ENCODE results near the gene TPX2.
A peak's percentile ranks its signal among the peaks of the same experiment; 100 is the strongest.

TPX2 gene

DNA sequence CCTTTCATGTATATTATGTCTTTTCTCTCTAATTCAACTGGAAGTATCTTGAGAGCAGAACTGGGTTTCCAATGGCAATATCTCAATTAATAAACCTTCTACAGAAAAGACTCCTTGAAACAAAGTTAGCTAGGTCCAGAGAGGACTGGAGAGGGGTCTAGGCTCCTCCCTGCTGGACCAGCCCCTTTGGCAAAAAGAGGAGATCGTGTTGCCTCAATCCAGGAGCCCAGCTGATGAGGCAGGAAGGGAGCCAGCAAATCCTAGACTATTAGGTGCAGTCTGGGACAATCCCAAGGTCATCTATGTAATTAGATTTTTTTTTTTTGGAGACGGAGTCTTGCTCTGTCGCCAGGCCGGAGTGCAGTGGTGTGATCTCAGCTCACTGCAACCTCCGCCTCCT lies 38.3 kb upstream of the TPX2 start:
- H3K4me3 Mint-ChIP-seq: no peak overlapping the region
- H3K27ac Mint-ChIP-seq: peak overlapping the region; percentile 70
- H3K9me3 Mint-ChIP-seq: no peaks in the 10 kb centered on the region
- no peaks in the 10 kb centered on the region for H3K27me3 Mint-ChIP-seq (ENCODE audit: low read depth)
- DNase-seq (ENCODE audit: low spot score): no peak
- H3K36me3 Mint-ChIP-seq (ENCODE audit: low read depth): peaks cover 39% of the 10 kb centered on the region
- peaks cover 45% of the 10 kb centered on the region for H3K4me1 Mint-ChIP-seq (ENCODE audit: low read depth)

DNA sequence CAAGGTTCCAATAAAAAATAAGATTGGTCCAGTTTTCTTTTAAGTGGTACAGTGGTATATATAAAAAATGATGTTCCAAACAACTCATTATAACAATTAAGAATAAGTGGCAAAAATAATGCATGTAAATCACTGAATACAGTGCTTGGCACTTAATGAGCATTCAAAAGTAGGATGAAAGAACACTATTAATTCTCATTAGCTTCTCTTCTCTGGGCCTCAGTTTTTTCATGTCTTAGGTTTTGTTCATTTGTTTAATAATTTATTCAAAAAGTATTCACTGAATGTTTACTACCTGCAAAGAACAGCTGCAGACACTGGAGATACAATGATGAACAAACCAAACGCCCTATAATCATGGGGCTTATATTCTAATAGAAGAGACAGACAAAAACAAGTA lies 37.5 kb upstream of the TPX2 start:
- H3K4me3 Mint-ChIP-seq: no peak overlapping the region
- peaks cover 47% of the 10 kb centered on the region for H3K4me1 Mint-ChIP-seq (ENCODE audit: low read depth)

DNA sequence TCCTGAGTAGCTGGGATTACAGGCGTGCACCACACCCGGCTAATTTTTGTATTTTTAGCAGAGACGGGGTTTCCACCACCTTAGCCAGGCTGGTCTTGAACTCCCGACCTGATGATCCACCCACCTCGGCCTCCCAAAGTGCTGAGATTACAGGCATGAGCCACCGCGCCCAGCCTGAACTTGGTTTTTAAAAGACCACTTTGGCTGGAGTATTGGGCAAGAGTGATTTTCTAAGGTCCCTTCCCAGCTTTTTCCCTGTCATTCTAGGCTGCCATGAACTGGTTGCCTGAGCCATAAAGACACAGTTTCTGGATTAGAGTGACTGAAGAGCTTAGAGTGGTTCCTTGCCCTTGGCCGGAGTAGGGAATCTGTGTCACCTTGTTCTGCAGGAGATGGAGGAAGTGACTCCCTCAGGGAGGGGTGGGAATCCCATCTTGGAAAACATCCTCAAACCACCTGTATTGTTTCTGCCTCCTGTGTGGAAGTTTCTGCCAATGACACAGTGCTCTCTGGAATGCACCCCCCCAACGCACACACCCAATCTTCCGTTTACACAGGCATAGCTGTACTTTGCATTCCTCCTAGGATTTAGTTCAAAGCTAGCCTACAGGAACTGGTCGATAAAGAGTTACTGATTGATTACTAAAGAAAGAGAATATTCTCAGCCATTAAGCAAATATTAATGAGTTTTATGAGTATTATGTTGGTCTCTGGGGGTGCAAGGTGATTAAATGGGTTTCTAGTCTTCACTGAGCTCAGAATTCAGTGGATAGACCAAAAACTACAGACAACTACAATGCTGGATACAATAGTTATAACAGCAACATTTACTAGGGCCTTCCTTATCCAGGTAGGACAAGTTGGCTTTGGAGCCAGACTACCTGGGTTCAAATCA lies 34.6 kb upstream of the TPX2 start:
- no peak overlapping the region for H3K27ac Mint-ChIP-seq
- H3K27me3 Mint-ChIP-seq (ENCODE audit: low read depth): no peaks in the 10 kb centered on the region
- H3K4me1 Mint-ChIP-seq (ENCODE audit: low read depth): peaks cover 43% of the 10 kb centered on the region
- H3K4me3 Mint-ChIP-seq: no peak overlapping the region
- no peaks in the 10 kb centered on the region for H3K9me3 Mint-ChIP-seq
- H3K36me3 Mint-ChIP-seq (ENCODE audit: low read depth): peaks cover 60% of the 10 kb centered on the region
- no peak for DNase-seq (ENCODE audit: low spot score)

More for the DNA sequence above, 37.5 kb upstream of the TPX2 start:
- Mint-ChIP-seq H3K27ac (peak overlapping the region; percentile 37), H3K27me3 (ENCODE audit: low read depth) (no peaks in the 10 kb centered on the region), H3K9me3 (no peaks in the 10 kb centered on the region), H3K36me3 (ENCODE audit: low read depth) (peaks cover 46% of the 10 kb centered on the region)
- DNase-seq (ENCODE audit: low spot score): no peak

DNA sequence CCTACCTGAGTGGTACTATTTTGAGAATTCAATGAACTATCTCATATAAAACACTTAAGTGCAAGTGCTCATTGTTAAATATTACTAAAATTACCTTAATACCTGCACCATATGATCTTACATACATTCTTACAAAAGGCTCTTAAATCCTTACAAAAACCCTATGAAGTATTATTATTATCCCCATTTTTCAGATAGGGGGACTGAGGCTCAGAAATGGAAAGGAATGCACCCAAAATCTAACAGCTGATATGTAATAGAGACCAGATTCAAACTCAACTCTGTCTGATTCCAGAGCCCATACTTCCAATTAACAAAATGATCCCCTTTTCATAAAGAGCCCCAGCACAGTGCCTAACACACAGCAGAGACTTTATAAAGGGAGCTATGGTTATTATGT lies 33.9 kb upstream of the TPX2 start:
- H3K27ac Mint-ChIP-seq: no peak overlapping the region
- H3K36me3 Mint-ChIP-seq (ENCODE audit: low read depth): peaks cover 60% of the 10 kb centered on the region
- H3K27me3 Mint-ChIP-seq (ENCODE audit: low read depth): no peaks in the 10 kb centered on the region
- no peak overlapping the region for H3K4me3 Mint-ChIP-seq
- H3K4me1 Mint-ChIP-seq (ENCODE audit: low read depth): peaks cover 39% of the 10 kb centered on the region
- DNase-seq (ENCODE audit: low spot score): no peak
- no peaks in the 10 kb centered on the region for H3K9me3 Mint-ChIP-seq

DNA sequence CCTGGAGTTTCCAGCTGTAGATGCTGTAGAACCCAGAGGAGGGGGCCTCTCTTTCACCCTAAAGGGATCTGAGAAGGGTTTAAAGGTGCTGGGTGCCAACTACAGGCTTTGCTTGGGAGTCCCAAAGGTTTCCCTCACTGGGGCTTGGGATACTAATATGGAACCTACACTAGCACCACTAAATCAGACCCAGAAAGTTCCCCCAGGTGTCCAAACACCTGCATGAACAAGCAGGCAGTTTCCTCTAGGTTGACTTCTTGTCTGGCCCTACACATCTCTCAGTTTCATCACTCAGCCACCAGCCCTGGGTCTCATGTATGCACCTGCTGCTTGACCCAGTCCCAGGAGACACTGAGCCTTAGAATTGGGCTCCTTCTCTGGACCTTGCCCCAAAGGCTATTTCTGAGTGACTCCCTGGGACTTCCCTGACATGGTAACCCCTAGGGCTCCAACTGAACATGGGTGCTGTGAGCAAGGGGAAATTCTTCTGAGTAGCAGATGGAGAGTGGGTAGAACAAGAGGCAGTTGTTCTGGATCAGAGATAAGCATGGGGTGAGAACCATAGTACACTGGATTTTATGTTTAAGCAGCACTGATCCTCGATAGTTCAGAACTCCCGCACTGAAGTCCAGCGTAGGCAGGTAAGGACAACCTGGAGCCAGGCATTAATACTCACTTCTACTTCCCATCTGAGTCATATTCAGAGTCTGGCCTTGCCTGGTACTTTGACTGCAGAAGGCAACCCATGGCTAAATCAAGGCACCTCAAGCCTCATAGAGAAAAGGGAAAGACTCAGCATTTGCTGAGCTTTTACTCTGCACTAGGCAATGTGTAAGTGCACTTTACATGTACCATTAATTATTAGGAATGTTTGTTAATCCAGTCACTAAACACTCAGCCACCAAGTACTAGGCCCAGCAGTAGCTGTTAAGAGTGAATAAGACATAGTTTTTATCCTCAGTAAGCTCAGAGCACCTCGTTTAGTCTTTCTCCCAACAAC lies 33.2 kb upstream of the TPX2 start:
- Mint-ChIP-seq H3K9me3 (no peaks in the 10 kb centered on the region), H3K4me1 (ENCODE audit: low read depth) (peaks cover 34% of the 10 kb centered on the region), H3K36me3 (ENCODE audit: low read depth) (peaks cover 58% of the 10 kb centered on the region), H3K27me3 (ENCODE audit: low read depth) (no peaks in the 10 kb centered on the region), H3K27ac (no peak overlapping the region), H3K4me3 (no peak overlapping the region)
- DNase-seq (ENCODE audit: low spot score): no peak

DNA sequence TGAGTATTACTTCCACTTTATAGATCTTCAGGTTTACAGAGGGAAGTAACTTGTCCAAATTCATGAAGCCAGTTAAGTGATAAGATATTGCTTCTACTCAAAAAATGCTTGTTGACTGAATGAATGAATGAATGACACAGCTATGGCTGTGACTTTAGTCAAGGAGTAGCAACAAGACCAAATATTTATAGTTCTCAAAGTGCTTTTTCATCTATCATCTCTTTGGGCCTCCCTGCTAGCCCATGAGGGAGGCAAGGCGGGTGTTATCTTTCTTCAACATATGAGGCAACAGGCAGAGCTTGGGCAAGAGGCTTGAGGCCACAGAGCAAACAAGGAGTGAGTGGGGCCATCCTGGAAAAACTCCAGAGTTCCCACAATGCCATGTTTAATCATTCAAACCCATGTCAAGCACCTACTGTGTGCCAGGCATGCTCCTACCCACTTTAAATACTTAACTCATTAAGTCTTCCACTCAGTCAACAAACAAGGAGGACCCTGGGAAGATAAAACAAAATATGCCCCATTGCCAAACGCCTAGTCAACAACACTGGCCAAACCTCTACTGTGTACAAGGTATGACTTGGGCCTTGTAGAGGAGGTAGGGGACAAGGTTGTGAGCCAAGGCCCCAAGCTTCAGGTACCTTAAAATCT lies 32.4 kb upstream of the TPX2 start:
- H3K9me3 Mint-ChIP-seq: no peaks in the 10 kb centered on the region
- H3K27ac Mint-ChIP-seq: peak overlapping the region; percentile 26
- peaks cover 59% of the 10 kb centered on the region for H3K36me3 Mint-ChIP-seq (ENCODE audit: low read depth)
- no peak overlapping the region for H3K4me3 Mint-ChIP-seq
- no peak for DNase-seq (ENCODE audit: low spot score)
- H3K4me1 Mint-ChIP-seq (ENCODE audit: low read depth): peaks cover 40% of the 10 kb centered on the region
- no peaks in the 10 kb centered on the region for H3K27me3 Mint-ChIP-seq (ENCODE audit: low read depth)

DNA sequence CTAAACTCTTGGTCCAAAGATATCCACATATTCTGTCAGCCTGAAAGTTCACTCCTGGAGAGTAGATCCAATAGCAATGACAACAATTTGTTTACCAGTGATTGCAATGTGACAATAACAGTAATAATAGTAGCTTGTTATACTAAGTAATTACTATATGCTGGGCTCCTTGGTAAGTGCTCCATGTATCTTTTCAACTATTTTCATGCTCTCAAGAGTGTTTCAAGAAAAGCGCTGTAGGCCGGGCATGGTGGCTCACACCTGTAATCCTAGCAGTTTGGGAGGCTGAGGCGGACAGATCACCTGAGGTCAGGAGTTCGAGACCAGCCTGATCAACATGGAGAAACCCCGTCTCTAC lies 31.9 kb upstream of the TPX2 start:
- Mint-ChIP-seq H3K27ac (peak overlapping the region; percentile 26), H3K4me3 (no peak overlapping the region), H3K27me3 (ENCODE audit: low read depth) (no peaks in the 10 kb centered on the region), H3K36me3 (ENCODE audit: low read depth) (peaks cover 55% of the 10 kb centered on the region), H3K9me3 (no peaks in the 10 kb centered on the region), H3K4me1 (ENCODE audit: low read depth) (peaks cover 39% of the 10 kb centered on the region)
- DNase-seq (ENCODE audit: low spot score): no peak

DNA sequence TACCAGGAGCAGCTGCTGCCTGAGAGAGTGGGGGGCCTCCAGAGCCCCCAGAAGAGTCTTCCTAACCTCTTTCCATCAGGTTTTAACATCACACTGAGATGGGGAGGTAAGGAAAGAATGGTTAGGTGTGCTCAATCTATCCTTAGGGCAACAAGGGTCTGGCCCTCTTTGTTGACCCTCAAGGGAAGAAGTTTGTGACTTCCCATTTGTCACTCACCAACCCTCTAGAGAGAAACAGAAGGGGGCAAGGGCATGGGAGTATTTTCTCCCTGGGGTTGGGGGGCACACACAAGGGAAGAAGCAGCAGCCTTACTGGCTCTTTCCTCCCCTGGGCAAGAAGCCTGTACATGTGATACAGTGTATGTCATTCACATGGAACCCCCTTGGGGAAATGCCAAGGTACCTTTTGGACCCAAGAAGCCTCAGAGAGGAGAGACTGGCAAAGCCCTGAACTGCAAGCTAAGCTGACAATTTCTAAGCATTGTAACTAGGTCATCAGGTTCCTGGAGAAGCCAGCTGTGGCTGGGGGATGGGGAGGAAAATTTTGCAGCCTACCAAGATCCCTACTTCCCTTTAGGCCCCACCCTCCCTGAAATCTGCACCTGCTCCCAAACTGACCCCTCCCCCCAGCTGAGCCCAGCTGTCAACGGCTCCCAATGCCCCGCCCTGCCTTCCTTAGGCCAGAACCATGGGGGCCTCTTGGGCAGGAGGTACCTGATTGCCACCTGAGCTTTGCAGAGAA lies 30.9 kb upstream of the TPX2 start:
- DNase-seq (ENCODE audit: low spot score): no peak
- Mint-ChIP-seq H3K27me3 (ENCODE audit: low read depth) (no peaks in the 10 kb centered on the region), H3K36me3 (ENCODE audit: low read depth) (peaks cover 60% of the 10 kb centered on the region), H3K4me3 (no peak overlapping the region), H3K9me3 (no peaks in the 10 kb centered on the region), H3K27ac (no peak overlapping the region), H3K4me1 (ENCODE audit: low read depth) (peaks cover 49% of the 10 kb centered on the region)

DNA sequence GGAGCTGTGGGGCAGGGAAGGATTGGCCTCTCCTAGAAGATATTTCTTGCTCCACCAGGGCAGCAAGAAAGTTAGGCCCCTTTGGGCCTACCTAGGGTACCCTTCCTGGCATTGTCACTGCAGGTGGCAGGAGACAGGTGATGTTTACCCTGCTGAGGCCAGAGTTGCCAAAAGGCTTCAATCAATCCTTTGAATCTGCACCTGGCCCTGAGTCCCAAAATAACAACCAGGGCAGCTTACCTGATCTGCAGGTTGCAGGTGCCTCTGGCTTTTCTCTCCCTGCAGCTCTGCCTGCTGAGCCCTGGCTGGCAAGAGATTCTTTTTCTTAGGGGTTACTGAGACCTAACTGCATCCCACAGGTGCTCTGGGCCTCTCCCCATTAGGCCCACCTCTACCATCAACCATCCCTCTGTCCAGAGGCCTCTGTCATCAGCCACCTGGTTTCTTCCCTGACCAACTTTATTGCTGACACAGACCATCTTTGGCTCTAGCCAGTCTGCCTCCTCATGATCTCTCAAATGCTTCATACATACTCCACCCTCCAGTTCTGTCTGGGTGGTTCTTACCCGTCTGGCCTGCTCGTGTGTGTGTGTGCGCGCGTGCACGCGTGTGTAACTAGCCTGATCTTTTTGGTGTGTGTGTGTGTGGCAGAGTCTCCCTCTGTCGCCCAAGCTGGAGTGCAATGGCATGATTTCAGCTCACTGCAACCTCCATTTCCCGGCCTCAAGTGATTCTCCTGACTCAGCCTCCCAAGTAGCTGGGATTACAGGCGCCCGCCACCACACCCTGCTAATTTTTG lies 30.2 kb upstream of the TPX2 start:
- H3K9me3 Mint-ChIP-seq: no peaks in the 10 kb centered on the region
- H3K36me3 Mint-ChIP-seq (ENCODE audit: low read depth): peaks cover 64% of the 10 kb centered on the region
- peak overlapping the region; percentile 59 for H3K4me3 Mint-ChIP-seq
- no peak for DNase-seq (ENCODE audit: low spot score)
- peak overlapping the region; percentile 65 for H3K27ac Mint-ChIP-seq
- no peaks in the 10 kb centered on the region for H3K27me3 Mint-ChIP-seq (ENCODE audit: low read depth)
- peaks cover 51% of the 10 kb centered on the region for H3K4me1 Mint-ChIP-seq (ENCODE audit: low read depth)

DNA sequence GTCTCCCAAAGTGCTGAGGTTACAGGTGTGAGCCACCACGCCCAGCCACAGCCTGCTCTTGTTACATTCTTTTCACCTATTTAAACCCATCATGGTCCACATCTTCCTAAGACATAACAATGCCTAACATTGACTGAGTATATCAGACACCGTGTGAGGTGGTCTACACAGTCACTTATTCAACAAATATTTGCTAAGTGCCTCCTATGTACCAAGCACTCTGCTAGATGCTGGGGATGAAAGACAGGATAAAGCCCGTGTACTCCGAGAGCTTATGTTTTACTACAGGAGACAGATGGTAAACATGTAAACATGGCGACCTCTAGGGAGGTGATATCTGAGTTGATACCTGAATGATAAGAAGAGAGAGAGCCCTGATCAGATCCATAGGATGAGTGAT lies 29.2 kb upstream of the TPX2 start:
- Mint-ChIP-seq H3K9me3 (no peaks in the 10 kb centered on the region), H3K36me3 (ENCODE audit: low read depth) (peaks cover 64% of the 10 kb centered on the region), H3K4me1 (ENCODE audit: low read depth) (peaks cover 56% of the 10 kb centered on the region), H3K27ac (peak overlapping the region; percentile 2), H3K27me3 (ENCODE audit: low read depth) (no peaks in the 10 kb centered on the region), H3K4me3 (no peak overlapping the region)
- DNase-seq (ENCODE audit: low spot score): no peak

DNA sequence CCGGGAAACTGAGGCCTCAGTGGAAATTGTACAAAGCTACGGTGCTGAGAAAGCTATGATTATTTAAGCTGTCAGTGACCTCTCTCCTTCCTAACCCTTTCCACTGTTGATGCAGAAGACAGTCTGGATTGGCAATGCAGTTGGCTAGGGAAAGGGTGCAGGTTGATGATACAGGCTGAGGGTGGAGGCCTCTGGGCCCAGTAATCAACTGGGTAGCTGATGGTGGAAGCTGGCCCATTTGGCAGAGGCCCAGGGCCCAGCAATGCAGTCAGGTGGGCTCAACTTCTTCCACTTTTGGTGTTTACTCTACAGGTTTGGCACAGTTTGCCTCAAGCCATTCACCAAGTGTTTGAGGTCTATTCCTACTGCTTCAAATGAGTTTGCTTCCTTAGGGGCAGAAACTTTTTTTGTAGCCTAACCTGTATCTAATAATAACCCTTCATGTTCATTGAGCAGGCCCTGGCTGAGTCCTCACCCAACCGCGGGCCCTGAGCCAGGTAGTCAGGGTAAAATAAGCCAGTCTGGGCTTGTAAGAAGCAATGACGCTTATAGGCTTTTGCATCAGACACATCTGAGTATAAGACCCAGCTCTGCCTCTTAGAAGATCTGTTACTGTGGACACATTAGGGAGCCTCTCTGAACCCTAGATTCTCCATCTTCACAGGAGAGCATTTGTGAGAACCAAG lies 28.5 kb upstream of the TPX2 start:
- Mint-ChIP-seq H3K4me3 (no peak overlapping the region), H3K36me3 (ENCODE audit: low read depth) (peaks cover 66% of the 10 kb centered on the region), H3K27ac (no peak overlapping the region), H3K9me3 (no peaks in the 10 kb centered on the region), H3K4me1 (ENCODE audit: low read depth) (peaks cover 57% of the 10 kb centered on the region), H3K27me3 (ENCODE audit: low read depth) (no peaks in the 10 kb centered on the region)
- DNase-seq (ENCODE audit: low spot score): no peak

Measured in T-helper 2 cell treated with Interferon-gamma antibody and Interleukin-4, amounts not matched to agents 5 μg/mL and 100 μg/mL, for 36 hours (primary cell).